GM18526 (cell line): Measurements from ENCODE around the gene BUD31.
A peak's percentile ranks its signal among the peaks of the same experiment; 100 is the strongest.

ENCODE experiments used
- POLR2A ChIP-seq: IDR thresholded peaks from 3 replicates; pipeline ENCODE4 v1.6.1; 2011; ENCODE audit not compliant: insufficient read length; ENCODE audit errors: extremely low read depth

BUD31 gene

GRCh38 chr7:99390941-99391602 lies 17.7 kb upstream of the BUD31 start:
- TF ChIP-seq POLR2A, result no peak

GRCh38 chr7:99392046-99392445 lies 16.7 kb upstream of the BUD31 start:
- no peak for TF ChIP-seq POLR2A

- peak; percentile 24 for TF ChIP-seq POLR2A
Observed at GRCh38 chr7:99392659-99393354, 16.0 kb upstream of the BUD31 start.

- no peak for TF ChIP-seq POLR2A
Observed at GRCh38 chr7:99393355-99394187, 15.2 kb upstream of the BUD31 start.

- no peak for TF ChIP-seq POLR2A
Observed at GRCh38 chr7:99394188-99394502, 14.6 kb upstream of the BUD31 start.

- no peak for TF ChIP-seq POLR2A
Observed at GRCh38 chr7:99395616-99396327, 13.0 kb upstream of the BUD31 start.

GRCh38 chr7:99396418-99397296 lies 12.1 kb upstream of the BUD31 start:
- TF ChIP-seq POLR2A, result no peak

- no peak for TF ChIP-seq POLR2A
Observed at GRCh38 chr7:99397297-99397983, 11.3 kb upstream of the BUD31 start.

GRCh38 chr7:99398891-99399445 lies 9.8 kb upstream of the BUD31 start:
- TF ChIP-seq POLR2A, result no peak

GRCh38 chr7:99399597-99399996 lies 9.2 kb upstream of the BUD31 start:
- no peak for TF ChIP-seq POLR2A

GRCh38 chr7:99402854-99403253 lies 5.9 kb upstream of the BUD31 start:
- no peak for TF ChIP-seq POLR2A

- TF ChIP-seq POLR2A, result no peak
Observed at GRCh38 chr7:99403764-99404163, 5.0 kb upstream of the BUD31 start.

- no peak for TF ChIP-seq POLR2A
Observed at GRCh38 chr7:99404235-99404976, 4.4 kb upstream of the BUD31 start.
